HepG2 (cell line): ENCODE measurements around the gene CCDC82. TPM values are rescaled to one million over a fixed set of nuclear protein-coding genes. Genes with fewer than 3 reads are reported as not detected.

Source experiments
- GATAD2A ChIP-seq: IDR thresholded peaks from 2 replicates; pipeline ENCODE4 v1.6.1; 2016
- HOXA3 ChIP-seq: sonication (generic); formaldehyde crosslinking; IDR thresholded peaks from 2 replicates; pipeline ENCODE4 v1.5.0; 2020; ENCODE audit warnings: missing genetic modification reagents
- NFRKB ChIP-seq: fragments of 450-650 bp; IDR thresholded peaks from 2 replicates; pipeline ENCODE4 v1.6.1; 2017
- NKX3-1 ChIP-seq: sonication (generic); formaldehyde crosslinking; IDR thresholded peaks from 2 replicates; pipeline ENCODE4 v1.5.0; 2020; ENCODE audit warnings: missing genetic modification reagents
- RARA ChIP-seq: IDR thresholded peaks from 2 replicates; pipeline ENCODE4 v1.6.1; 2016; ENCODE audit warnings: missing genetic modification reagents, missing compliant biosample characterization
- SMAD3 ChIP-seq: sonication (generic); formaldehyde crosslinking; IDR thresholded peaks from 2 replicates; pipeline ENCODE4 v1.4.0; 2020; ENCODE audit warnings: missing genetic modification reagents
- SOX6 ChIP-seq, 2 experiments: fragments of 450-650 bp in 1 of 2; sonication (generic) in 1 of 2; formaldehyde crosslinking in 1 of 2; IDR thresholded peaks; 2 replicates each; pipeline versions ENCODE4 v1.4.0 to v1.6.1; 2017 to 2020; ENCODE audit warnings: antibody characterized with exemption in 1 of 2, mild to moderate bottlenecking in 1 of 2, missing genetic modification reagents in 1 of 2
- TOPORS ChIP-seq: sonication (generic); formaldehyde crosslinking; IDR thresholded peaks from 2 replicates; pipeline ENCODE4 v1.8.0; 2023; ENCODE audit warnings: mild to moderate bottlenecking, missing genetic modification reagents
- UBTF ChIP-seq: sonication (generic); formaldehyde crosslinking; IDR thresholded peaks from 2 replicates; pipeline ENCODE4 v1.4.0; 2020; ENCODE audit warnings: mild to moderate bottlenecking, missing genetic modification reagents
- ZFY ChIP-seq: sonication (generic); formaldehyde crosslinking; IDR thresholded peaks from 2 replicates; pipeline ENCODE4 v1.4.0; 2020; ENCODE audit warnings: missing genetic modification reagents
- ZNF30 ChIP-seq: sonication (generic); formaldehyde crosslinking; IDR thresholded peaks from 2 replicates; pipeline ENCODE4 v1.5.0; 2020; ENCODE audit warnings: mild to moderate bottlenecking, missing genetic modification reagents
- ZNF598 ChIP-seq: sonication (generic); formaldehyde crosslinking; IDR thresholded peaks from 2 replicates; pipeline ENCODE4 v1.5.1; 2020; ENCODE audit warnings: mild to moderate bottlenecking, missing genetic modification reagents, borderline replicate concordance
- ZNF687 ChIP-seq: sonication (generic); formaldehyde crosslinking; IDR thresholded peaks from 2 replicates; pipeline ENCODE4 v1.5.1; 2020; ENCODE audit warnings: mild to moderate bottlenecking, missing genetic modification reagents, moderate library complexity
- ZSCAN31 ChIP-seq: sonication (generic); formaldehyde crosslinking; IDR thresholded peaks from 2 replicates; pipeline ENCODE4 v1.5.0; 2020; ENCODE audit warnings: low read depth, mild to moderate bottlenecking, missing genetic modification reagents
- polyA plus RNA-seq, 8 experiments: library from polyadenylated mRNA; depleted of rRNA in 3 of 8; stranded (reverse) in 7 of 8; unstranded in 1 of 8; fragments of >200 nt; fragmentation: Illumina TruSeq in 4 of 8; extraction: Trizol in 4 of 8; gene quantifications; 2 replicates each; pipeline versions ENCODE4 v1.2.1 to v1.2.3, GENCODE V29; 2011 to 2016; ENCODE audit warnings: low read depth in 4 of 8, missing spikeins in 1 of 8, mixed read lengths in 1 of 8; ENCODE audit not compliant: insufficient read depth in 1 of 8
- total RNA-seq, 5 experiments: library from RNA; depleted of rRNA; stranded (reverse); fragments of >200 nt; fragmentation: Illumina TruSeq; extraction: Trizol; gene quantifications; 2 replicates each; pipeline ENCODE4 v1.2.3, GENCODE V29; 2016; ENCODE audit warnings: low read depth in 1 of 5
- TF ChIP-seq, protein P1 (sequence below): sonication (generic); formaldehyde crosslinking; IDR thresholded peaks from 2 replicates; pipeline ENCODE4 v1.5.1; 2020; ENCODE audit warnings: mild to moderate bottlenecking, missing genetic modification reagents
- TF ChIP-seq, protein P2 (sequence below): sonication (generic); formaldehyde crosslinking; IDR thresholded peaks from 2 replicates; pipeline ENCODE4; 2020; ENCODE audit warnings: missing genetic modification reagents, mild to moderate bottlenecking, borderline replicate concordance

CCDC82 gene
- total and polyA plus RNA-seq, 2 of the 13 experiments (the other 11 are each of a cell fraction or from before 2014, with no cell fraction given) = 19.7 to 25.7 TPM

DNA sequence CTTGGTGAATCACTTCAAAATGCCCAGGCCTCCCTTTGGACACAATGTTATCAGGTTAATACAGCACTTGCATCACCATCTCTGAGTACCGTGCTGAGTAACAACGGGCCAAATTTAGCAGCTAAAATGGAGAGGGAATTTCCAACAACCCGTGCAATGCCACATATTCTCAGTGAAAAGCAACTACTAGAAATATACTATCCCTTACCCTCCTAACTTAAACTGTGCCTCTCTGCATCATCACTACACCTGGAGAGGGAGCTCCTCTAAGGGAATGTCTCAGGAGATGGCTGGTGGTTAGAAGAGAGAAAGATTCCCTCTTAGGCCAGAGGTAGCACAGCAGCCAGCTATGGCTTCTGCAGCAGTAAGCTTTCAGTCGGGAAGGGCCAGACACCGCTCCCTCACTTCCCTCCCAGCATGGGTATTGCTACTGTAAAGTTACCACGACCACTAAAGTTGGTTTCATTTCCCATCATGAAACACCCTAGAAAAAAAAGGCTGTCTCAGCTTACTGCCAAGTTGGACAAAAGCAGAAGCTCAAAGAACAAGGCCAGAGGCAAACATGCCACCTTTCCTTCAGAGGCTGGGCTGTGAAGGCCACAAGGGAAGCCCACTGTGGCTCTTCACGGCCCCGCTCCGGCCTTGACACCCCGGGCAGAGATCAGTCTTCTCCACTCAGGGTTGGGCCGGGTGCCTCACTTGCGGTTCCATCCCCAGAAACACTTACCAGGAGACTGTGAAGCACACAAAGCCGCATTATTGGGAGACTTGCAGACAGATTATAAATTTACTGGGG, 50.6 kb downstream of the CCDC82 start (continued):
- TF ChIP-seq UBTF (CRISPR knock-in tag) (peak; percentile 53; the same call in 1 of the 2 replicates), RARA (peak; percentile 22), ZNF687 (CRISPR knock-in tag) (peak; percentile 94), TOPORS (CRISPR knock-in tag) (0 out of 2 replicates have a peak, but pooled peaks have one; percentile 18), ZSCAN31 (CRISPR knock-in tag) (0 out of 2 replicates have a peak, but pooled peaks have one; percentile 25), SOX6 (IDR thresholded peaks at IDR 0.05) (no peak), SOX6 (CRISPR knock-in tag; IDR thresholded peaks at IDR 0.05) (peak; percentile 52), SMAD3 (CRISPR knock-in tag) (peak; percentile 56; the same call in 1 of the 2 replicates), NKX3-1 (CRISPR knock-in tag) (no peak), ZNF30 (CRISPR knock-in tag) (0 out of 2 replicates have a peak, but pooled peaks have one; percentile 56), GATAD2A (CRISPR knock-in tag) (peak; percentile 62), HOXA3 (CRISPR knock-in tag) (peak; percentile 39; the same call in 1 of the 2 replicates), ZNF598 (CRISPR knock-in tag) (0 out of 2 replicates have a peak, but pooled peaks have one; percentile 26), NFRKB (no peak), ZFY (CRISPR knock-in tag) (peak; percentile 54)
- TF ChIP-seq, protein P1, sequence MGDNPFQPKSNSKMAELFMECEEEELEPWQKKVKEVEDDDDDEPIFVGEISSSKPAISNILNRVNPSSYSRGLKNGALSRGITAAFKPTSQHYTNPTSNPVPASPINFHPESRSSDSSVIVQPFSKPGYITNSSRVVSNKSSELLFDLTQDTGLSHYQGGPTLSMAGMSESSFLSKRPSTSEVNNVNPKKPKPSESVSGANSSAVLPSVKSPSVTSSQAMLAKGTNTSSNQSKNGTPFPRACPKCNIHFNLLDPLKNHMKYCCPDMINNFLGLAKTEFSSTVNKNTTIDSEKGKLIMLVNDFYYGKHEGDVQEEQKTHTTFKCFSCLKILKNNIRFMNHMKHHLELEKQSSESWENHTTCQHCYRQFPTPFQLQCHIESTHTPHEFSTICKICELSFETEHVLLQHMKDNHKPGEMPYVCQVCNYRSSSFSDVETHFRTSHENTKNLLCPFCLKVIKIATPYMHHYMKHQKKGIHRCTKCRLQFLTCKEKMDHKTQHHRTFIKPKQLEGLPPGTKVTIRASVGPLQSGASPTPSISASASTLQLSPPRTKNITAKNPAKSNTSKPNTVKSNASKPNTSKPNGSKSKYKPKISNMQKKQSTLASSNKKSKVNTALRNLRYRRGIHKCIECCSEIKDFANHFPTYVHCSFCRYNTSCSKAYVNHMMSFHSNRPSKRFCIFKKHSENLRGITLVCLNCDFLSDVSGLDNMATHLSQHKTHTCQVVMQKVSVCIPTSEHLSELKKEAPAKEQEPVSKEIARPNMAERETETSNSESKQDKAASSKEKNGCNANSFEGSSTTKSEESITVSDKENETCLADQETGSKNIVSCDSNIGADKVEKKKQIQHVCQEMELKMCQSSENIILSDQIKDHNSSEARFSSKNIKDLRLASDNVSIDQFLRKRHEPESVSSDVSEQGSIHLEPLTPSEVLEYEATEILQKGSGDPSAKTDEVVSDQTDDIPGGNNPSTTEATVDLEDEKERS (CRISPR knock-in tag) = peak; percentile 80; the same call in 1 of the 2 replicates
- TF ChIP-seq, protein P2, sequence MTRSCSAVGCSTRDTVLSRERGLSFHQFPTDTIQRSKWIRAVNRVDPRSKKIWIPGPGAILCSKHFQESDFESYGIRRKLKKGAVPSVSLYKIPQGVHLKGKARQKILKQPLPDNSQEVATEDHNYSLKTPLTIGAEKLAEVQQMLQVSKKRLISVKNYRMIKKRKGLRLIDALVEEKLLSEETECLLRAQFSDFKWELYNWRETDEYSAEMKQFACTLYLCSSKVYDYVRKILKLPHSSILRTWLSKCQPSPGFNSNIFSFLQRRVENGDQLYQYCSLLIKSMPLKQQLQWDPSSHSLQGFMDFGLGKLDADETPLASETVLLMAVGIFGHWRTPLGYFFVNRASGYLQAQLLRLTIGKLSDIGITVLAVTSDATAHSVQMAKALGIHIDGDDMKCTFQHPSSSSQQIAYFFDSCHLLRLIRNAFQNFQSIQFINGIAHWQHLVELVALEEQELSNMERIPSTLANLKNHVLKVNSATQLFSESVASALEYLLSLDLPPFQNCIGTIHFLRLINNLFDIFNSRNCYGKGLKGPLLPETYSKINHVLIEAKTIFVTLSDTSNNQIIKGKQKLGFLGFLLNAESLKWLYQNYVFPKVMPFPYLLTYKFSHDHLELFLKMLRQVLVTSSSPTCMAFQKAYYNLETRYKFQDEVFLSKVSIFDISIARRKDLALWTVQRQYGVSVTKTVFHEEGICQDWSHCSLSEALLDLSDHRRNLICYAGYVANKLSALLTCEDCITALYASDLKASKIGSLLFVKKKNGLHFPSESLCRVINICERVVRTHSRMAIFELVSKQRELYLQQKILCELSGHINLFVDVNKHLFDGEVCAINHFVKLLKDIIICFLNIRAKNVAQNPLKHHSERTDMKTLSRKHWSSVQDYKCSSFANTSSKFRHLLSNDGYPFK = peak; percentile 22; the same call in 1 of the 2 replicates
